ENCODE results near the gene GADD45GIP1. TPM values are rescaled to one million over a fixed set of nuclear protein-coding genes. Genes with fewer than 3 reads are reported as not detected.

The GADD45GIP1 gene
- total RNA-seq, 1 experiment from 2014 or later: 36.7 TPM

GRCh38 chr19:12983091-12983490 is 26.1 kb upstream of the GADD45GIP1 start:
- intact Hi-C loops (cut with micrococcal nuclease; ENCODE audit: unreplicated experiment): loop anchor here (10.0 kb wide), 1 partner anchor 52 kb away; no protein-coding TSS in a partner anchor
- peak overlapping the region; percentile 36 to 51 for H3K4me3 ChIP-seq (ENCODE audit: low read depth in 2 of 2, low read length in 2 of 2)
- TF ChIP-seq CTCF (IDR thresholded peaks at IDR 0.05): no peak
- TF ChIP-seq REST (IDR thresholded peaks at IDR 0.05; ENCODE audit: insufficient read depth in 1 of 2, low read depth in 2 of 2, low read length in 1 of 2): no peak
- no peak for TF ChIP-seq POLR2AphosphoS5 (IDR thresholded peaks at IDR 0.05; ENCODE audit: low read depth, low read length)
- TF ChIP-seq TCF7L2 (IDR thresholded peaks at IDR 0.05; ENCODE audit: low read depth, low read length): no peak
- peak overlapping the region; percentile 48; the same call in 1 of the 2 replicates for H3K27ac ChIP-seq (ENCODE audit: low read length)
- ChIA-PET POLR2A (interaction anchor here (0.7 kb wide), 1 partner anchor 9 kb away, joined by 3 read pairs; no protein-coding TSS in a partner anchor), CTCF (interaction anchor here (0.6 kb wide), 2 partner anchors 90 to 109 kb away, joined by 3 to 9 read pairs; no protein-coding TSS in a partner anchor)
- no TSS peak for BruUV-seq (replicated peaks)
- ATAC-seq (0 out of 2 replicates have a peak, but pooled peaks have one; percentile 3), DNase-seq (ENCODE audit: low read depth, low spot score) (no peak)
- H3K4me1 ChIP-seq (ENCODE audit: control insufficient read depth, insufficient read depth, low read length): peaks cover 12% of the 10 kb centered on the region
- in situ Hi-C loops (cut with HindIII; ENCODE audit: low pct_unique_long_range_greater_than_20kb, low sequenced_read_pairs): no loop called here
- no peaks in the 10 kb centered on the region for H3K9me3 ChIP-seq (ENCODE audit: control insufficient read depth, insufficient read depth, low read depth, low read length)
- H3K36me3 ChIP-seq (ENCODE audit: control insufficient read depth, insufficient read depth, low read length): no peaks in the 10 kb centered on the region
- H3K27me3 ChIP-seq (ENCODE audit: control insufficient read depth, insufficient read depth, low read length): no peaks in the 10 kb centered on the region

GRCh38 chr19:12982648-12983047 is 25.6 kb upstream of the GADD45GIP1 start:
- Histone ChIP-seq H3K9me3 (ENCODE audit: control insufficient read depth, insufficient read depth, low read depth, low read length) (no peaks in the 10 kb centered on the region), H3K27ac (ENCODE audit: low read length) (peak overlapping the region; percentile 48; the same call in 1 of the 2 replicates), H3K4me3 (ENCODE audit: low read depth in 2 of 2, low read length in 2 of 2) (no peak overlapping the region), H3K36me3 (ENCODE audit: control insufficient read depth, insufficient read depth, low read length) (no peaks in the 10 kb centered on the region), H3K4me1 (ENCODE audit: control insufficient read depth, insufficient read depth, low read length) (peaks cover 12% of the 10 kb centered on the region), H3K27me3 (ENCODE audit: control insufficient read depth, insufficient read depth, low read length) (no peaks in the 10 kb centered on the region)
- intact Hi-C loops (cut with micrococcal nuclease; ENCODE audit: unreplicated experiment): loop anchor here (10.0 kb wide), 1 partner anchor 52 kb away; no protein-coding TSS in a partner anchor
- ATAC-seq (no peak), DNase-seq (ENCODE audit: low read depth, low spot score) (no peak)
- POLR2A ChIA-PET: interaction anchor here (0.7 kb wide), 1 partner anchor 9 kb away, joined by 3 read pairs; no protein-coding TSS in a partner anchor
- CTCF ChIA-PET: interaction anchor here (0.6 kb wide), 2 partner anchors 91 to 109 kb away, joined by 3 to 9 read pairs; no protein-coding TSS in a partner anchor
- TF ChIP-seq SIN3A (IDR thresholded peaks at IDR 0.05; ENCODE audit: borderline replicate concordance, insufficient read depth, low read depth, low read length): no peak
- TF ChIP-seq REST (IDR thresholded peaks at IDR 0.05; ENCODE audit: insufficient read depth in 1 of 2, low read depth in 2 of 2, low read length in 1 of 2): no peak
- TF ChIP-seq TCF7L2 (IDR thresholded peaks at IDR 0.05; ENCODE audit: low read depth, low read length): no peak
- TF ChIP-seq POLR2AphosphoS5 (IDR thresholded peaks at IDR 0.05; ENCODE audit: low read depth, low read length): no peak
- TF ChIP-seq CTCF (IDR thresholded peaks at IDR 0.05): no peak
- in situ Hi-C loops (cut with HindIII; ENCODE audit: low pct_unique_long_range_greater_than_20kb, low sequenced_read_pairs): no loop called here
- no TSS peak for BruUV-seq (replicated peaks)

All from Panc1 (cell line).